Activated CD8-positive, alpha-beta T cell treated with anti-CD3 and anti-CD28 coated beads for 36 hours (primary cell): ENCODE measurements around the gene F2. TPM values are rescaled to one million over a fixed set of nuclear protein-coding genes. Genes with fewer than 3 reads are reported as not detected.

Experiments
- ATAC-seq: fragments of 200-7000 bp; cut with Tn5 transposase; one replicate; pipeline ENCODE4 v1.10.0; 2021; ENCODE audit warnings: mild to moderate bottlenecking, moderate library complexity
- CTCF ChIA-PET: fragments of 350-600 bp; sonication (Branson Sonifier 250); formaldehyde crosslinking; loops from one replicate; lab custom pipeline; 2021; ENCODE audit warnings: antibody characterized with exemption; lab: Charles Lee
- POLR2A ChIA-PET: fragments of 350-600 bp; sonication (Branson Sonifier 250); formaldehyde crosslinking; loops from one replicate; lab custom pipeline; 2021; ENCODE audit warnings: antibody characterized with exemption; lab: Charles Lee
- DNase-seq: peaks from one replicate; pipeline ENCODE4 v3.0.0-alpha.2; 2020
- H3K27ac Mint-ChIP-seq: one replicate; pipeline ENCODE4 v1.8.0; 2021; ENCODE audit warnings: mild to moderate bottlenecking, mixed read lengths
- H3K27me3 Mint-ChIP-seq: one replicate; pipeline ENCODE4 v1.8.0; 2021; ENCODE audit warnings: mixed read lengths
- H3K36me3 Mint-ChIP-seq: one replicate; pipeline ENCODE4 v1.8.0; 2021; ENCODE audit warnings: low read depth, mixed read lengths
- H3K4me1 Mint-ChIP-seq: one replicate; pipeline ENCODE4 v1.8.0; 2021; ENCODE audit warnings: low read depth, mixed read lengths
- H3K4me3 Mint-ChIP-seq: one replicate; pipeline ENCODE4 v1.8.0; 2021; ENCODE audit warnings: mild to moderate bottlenecking, moderate library complexity, mixed read lengths
- H3K9me3 Mint-ChIP-seq: one replicate; pipeline ENCODE4 v1.8.0; 2021; ENCODE audit warnings: mixed read lengths
- intact Hi-C: fragments of 100-400 bp; cut with micrococcal nuclease; formaldehyde crosslinking; loops from one replicate; pipeline ENCODE4 v1.10.0; 2022
- total RNA-seq, 2 experiments: library from RNA; stranded (reverse); gene quantifications; one replicate each; pipeline ENCODE4 v1.2.3, GENCODE V29; 2021
- TF ChIP-seq, protein P1 (sequence below): fragments of 200-600 bp; IDR thresholded peaks from one replicate; pipeline ENCODE4 v1.8.0; 2022; ENCODE audit warnings: antibody characterized with exemption, mild to moderate bottlenecking

Gene F2
- total RNA-seq, 2 experiments from 2014 or later = not detected

DNA sequence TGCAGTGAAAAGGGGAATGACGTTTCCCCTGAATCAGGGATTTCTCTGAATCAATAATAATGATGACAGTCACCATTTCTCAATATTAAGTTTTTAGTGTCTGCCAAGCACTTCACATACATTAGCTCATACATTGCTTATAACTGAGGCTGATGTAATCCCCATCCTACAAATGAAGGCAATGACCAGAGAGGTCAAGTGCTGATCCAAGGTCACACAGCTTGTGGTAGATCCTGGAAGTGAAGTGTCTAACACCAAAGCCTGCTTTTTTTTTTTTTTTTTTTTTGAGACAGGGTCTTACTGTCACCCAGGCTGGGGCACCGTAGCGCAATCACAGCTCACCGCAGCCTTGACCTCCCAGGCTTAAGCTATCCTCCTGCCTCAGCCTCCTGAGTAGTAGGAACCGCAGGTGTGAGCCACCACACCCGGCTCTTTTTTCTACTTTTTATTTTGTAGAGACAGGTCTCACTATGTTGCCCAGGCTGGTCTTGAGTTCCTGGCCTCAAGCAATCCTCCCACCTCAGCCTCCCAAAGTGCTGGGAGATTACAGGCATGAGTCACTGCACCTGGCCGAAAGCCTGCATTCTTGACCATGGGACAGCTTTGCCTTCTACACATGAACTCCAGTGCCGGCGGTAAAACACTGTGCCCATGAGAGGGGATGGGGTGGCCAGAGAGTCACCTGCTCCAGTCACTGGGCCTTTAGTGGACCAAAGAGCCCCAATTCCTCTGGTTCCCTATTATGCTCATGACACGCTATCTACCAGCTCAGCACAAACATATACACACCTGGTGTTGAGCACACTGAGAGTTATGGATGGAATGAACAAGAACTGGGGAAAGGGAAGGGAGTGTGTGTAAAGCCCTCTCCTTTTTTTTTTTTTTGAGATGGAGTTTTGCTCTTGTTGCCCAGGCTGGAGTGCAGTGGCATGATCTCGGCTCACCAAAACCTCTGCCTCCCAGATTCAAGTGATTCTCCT, 36.0 kb upstream of the F2 start:
- TF ChIP-seq, protein P1, sequence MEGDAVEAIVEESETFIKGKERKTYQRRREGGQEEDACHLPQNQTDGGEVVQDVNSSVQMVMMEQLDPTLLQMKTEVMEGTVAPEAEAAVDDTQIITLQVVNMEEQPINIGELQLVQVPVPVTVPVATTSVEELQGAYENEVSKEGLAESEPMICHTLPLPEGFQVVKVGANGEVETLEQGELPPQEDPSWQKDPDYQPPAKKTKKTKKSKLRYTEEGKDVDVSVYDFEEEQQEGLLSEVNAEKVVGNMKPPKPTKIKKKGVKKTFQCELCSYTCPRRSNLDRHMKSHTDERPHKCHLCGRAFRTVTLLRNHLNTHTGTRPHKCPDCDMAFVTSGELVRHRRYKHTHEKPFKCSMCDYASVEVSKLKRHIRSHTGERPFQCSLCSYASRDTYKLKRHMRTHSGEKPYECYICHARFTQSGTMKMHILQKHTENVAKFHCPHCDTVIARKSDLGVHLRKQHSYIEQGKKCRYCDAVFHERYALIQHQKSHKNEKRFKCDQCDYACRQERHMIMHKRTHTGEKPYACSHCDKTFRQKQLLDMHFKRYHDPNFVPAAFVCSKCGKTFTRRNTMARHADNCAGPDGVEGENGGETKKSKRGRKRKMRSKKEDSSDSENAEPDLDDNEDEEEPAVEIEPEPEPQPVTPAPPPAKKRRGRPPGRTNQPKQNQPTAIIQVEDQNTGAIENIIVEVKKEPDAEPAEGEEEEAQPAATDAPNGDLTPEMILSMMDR = no peak
- ATAC-seq (no peak), DNase-seq (no peak)
- Mint-ChIP-seq H3K4me3 (no peak overlapping the region), H3K36me3 (peaks cover 8% of the 10 kb centered on the region), H3K27me3 (no peaks in the 10 kb centered on the region), H3K27ac (no peak overlapping the region), H3K4me1 (no peaks in the 10 kb centered on the region), H3K9me3 (no peaks in the 10 kb centered on the region)
- ChIA-PET POLR2A (interaction anchor here (1.5 to 2.2 kb wide), 2 partner anchors 8 to 18 kb away, joined by 3 to 9 read pairs; partner anchors contain the start of genes ARHGAP1 and ZNF408), CTCF (interaction anchor here (1.3 kb wide), 1 partner anchor 8 kb away, joined by 3 read pairs; no protein-coding TSS in a partner anchor)
- intact Hi-C loops = no loop called here

GRCh38 chr11:46684367-46684766, 34.6 kb upstream of the F2 start:
- Mint-ChIP-seq H3K36me3 (peaks cover 7% of the 10 kb centered on the region), H3K9me3 (no peaks in the 10 kb centered on the region), H3K4me1 (no peaks in the 10 kb centered on the region), H3K27ac (no peak overlapping the region), H3K4me3 (no peak overlapping the region), H3K27me3 (no peaks in the 10 kb centered on the region)
- ATAC-seq (no peak), DNase-seq (no peak)
- ChIA-PET POLR2A (interaction anchor here (0.6 to 2.2 kb wide), 2 partner anchors 10 to 16 kb away, joined by 3 to 9 read pairs; partner anchors contain the start of genes ARHGAP1 and ZNF408), CTCF (interaction anchor here (0.9 to 1.3 kb wide), 2 partner anchors 9 to 477 kb away, joined by 3 read pairs; no protein-coding TSS in a partner anchor)
- intact Hi-C loops = no loop called here
- TF ChIP-seq, protein P1 = no peak

DNA sequence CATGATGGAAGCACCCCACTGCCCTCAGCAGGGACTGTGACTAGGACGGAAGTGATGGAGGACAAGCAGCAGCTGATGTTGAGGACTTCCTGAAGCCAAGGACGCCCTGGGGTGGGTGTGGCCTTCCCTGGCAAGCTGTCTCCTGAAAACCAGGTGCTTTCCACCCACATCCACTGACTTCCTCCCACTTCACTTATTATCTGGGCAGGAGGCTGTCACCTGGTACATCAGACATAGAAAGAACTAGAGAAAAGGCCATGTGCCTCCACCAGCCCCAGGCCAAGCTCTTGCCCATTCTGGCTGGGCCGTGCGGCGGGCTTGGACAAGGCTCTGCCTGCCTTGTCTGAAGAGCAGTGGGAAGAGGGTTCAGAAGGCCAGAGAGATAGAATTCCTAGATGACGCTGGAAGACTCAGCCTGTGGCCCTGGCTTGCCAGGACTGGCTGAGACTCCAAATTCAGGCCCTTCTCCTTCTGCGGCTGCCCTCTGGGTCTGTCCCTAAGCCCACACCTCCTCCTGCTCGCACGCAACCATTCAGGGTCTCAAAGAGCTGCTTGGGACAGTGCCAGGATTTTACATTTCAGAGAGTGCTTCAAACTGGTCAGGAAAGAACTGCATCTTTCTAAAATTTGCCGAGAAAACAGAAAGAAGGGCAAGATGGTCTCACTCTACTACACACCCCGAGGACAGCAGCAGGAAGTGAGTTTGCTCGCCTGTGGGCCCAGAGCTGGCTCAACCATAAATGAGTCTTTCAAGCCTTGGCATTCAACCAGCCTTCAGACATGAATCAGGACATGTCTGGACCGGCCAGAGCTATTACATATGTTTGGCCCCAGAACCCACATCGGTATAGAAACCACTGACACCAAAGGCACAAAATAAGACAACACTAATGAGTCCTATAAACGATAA, 31.9 kb upstream of the F2 start:
- Mint-ChIP-seq H3K4me1 (no peaks in the 10 kb centered on the region), H3K4me3 (no peak overlapping the region), H3K9me3 (no peaks in the 10 kb centered on the region), H3K36me3 (peaks cover 4% of the 10 kb centered on the region), H3K27ac (peak overlapping the region; percentile 39), H3K27me3 (no peaks in the 10 kb centered on the region)
- TF ChIP-seq, protein P1 = no peak
- ATAC-seq (no peak), DNase-seq (no peak)
- intact Hi-C loops = no loop called here
- ChIA-PET POLR2A (interaction anchor here (0.6 to 1.3 kb wide), 4 partner anchors 11 to 21 kb away, joined by 3 read pairs; partner anchors contain the start of gene ARHGAP1), CTCF (interaction anchor here (1.0 to 1.6 kb wide), 2 partner anchors 13 to 16 kb away, joined by 3 to 8 read pairs; no protein-coding TSS in a partner anchor)

DNA sequence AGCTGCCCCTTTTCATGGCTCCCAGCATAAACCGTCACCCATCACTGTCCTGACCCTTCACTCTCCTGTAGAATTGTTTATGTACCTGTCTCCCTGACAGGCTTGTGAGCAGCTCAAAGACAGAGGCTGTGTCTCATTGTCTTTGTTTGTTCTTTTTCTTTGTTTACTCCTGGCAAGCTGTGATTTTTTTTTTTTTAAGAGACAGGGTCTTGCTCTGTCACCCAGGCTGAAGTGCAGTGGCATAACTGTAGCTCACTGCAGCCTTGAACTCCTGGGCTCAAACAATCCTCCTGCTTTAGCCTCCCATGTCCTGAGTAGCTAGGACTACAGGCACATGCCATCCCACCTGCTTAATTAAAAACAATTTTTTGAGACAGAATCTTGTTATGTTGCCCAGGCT, 28.3 kb upstream of the F2 start:
- ATAC-seq (no peak), DNase-seq (no peak)
- Mint-ChIP-seq H3K27me3 (no peaks in the 10 kb centered on the region), H3K27ac (peak overlapping the region; percentile 45), H3K4me3 (no peak overlapping the region), H3K9me3 (no peaks in the 10 kb centered on the region), H3K36me3 (peaks cover 7% of the 10 kb centered on the region), H3K4me1 (peaks cover 3% of the 10 kb centered on the region)
- TF ChIP-seq, protein P1 = no peak
- intact Hi-C loops = no loop called here
- ChIA-PET POLR2A (interaction anchor here (1.4 to 1.7 kb wide), 2 partner anchors 16 kb away, joined by 3 to 5 read pairs; no protein-coding TSS in a partner anchor), CTCF (no interaction called here)
